Vagina (tissue), 2 donors: ENCODE measurements around the gene ZNF189. TPM values are rescaled to one million over a fixed set of nuclear protein-coding genes. Genes with fewer than 3 reads are reported as not detected.
A peak's percentile ranks its signal among the peaks of the same experiment; 100 is the strongest.

Experiments used
- DNase-seq, 2 donors: peaks; one replicate each; pipeline ENCODE4 v3.0.0-alpha.2; 2017; ENCODE audit errors: extremely low spot score in 2 of 2
- H3K27ac ChIP-seq: fragments of 200-600 bp; sonication (generic); one replicate; pipeline ENCODE4 v1.5.1; 2019
- H3K27me3 ChIP-seq: fragments of 200-600 bp; sonication (generic); one replicate; pipeline ENCODE4 v1.5.1; 2019
- H3K36me3 ChIP-seq, 2 donors: fragments of 200-600 bp; sonication (generic); one replicate each; pipeline ENCODE4 v1.5.1; 2017 to 2019
- H3K4me1 ChIP-seq: fragments of 200-600 bp; sonication (generic); one replicate; pipeline ENCODE4 v1.5.1; 2019
- H3K4me3 ChIP-seq, 2 donors: fragments of 200-600 bp; sonication (generic); 1 replicate in 1 of 2; 2 replicates in 1 of 2; pipeline ENCODE4 v1.5.1; 2016 to 2019
- H3K9me3 ChIP-seq: fragments of 200-600 bp; sonication (generic); one replicate; pipeline ENCODE4 v1.5.1; 2019
- POLR2A ChIP-seq, 2 donors: fragments of 450-650 bp; IDR thresholded peaks; one replicate each; pipeline ENCODE4 v1.6.1; 2017; ENCODE audit warnings: antibody characterized with exemption in 2 of 2, mild to moderate bottlenecking in 2 of 2, moderate library complexity in 2 of 2
- POLR2AphosphoS5 ChIP-seq, 2 donors: sonication (generic); formaldehyde crosslinking; IDR thresholded peaks; one replicate each; pipeline ENCODE4 v1.9.0; 2017; ENCODE audit warnings: antibody characterized with exemption in 2 of 2, mild to moderate bottlenecking in 2 of 2, low read depth in 1 of 2; ENCODE audit not compliant: insufficient read depth in 1 of 2
- intact Hi-C: fragments of 100-400 bp; cut with DNase I; formaldehyde crosslinking; loops from one replicate; pipeline ENCODE4 v1.15.1; 2023
- total RNA-seq: library from RNA; depleted of rRNA; stranded (reverse); fragments of >200 nt; gene quantifications from one replicate; pipeline ENCODE4 v1.2.3, GENCODE V29; 2016
- TF ChIP-seq, protein P1 (sequence below), 3 experiments: fragments of 450-650 bp in 2 of 3; fragments of 200-600 bp in 1 of 3; sonication (generic) in 1 of 3; IDR thresholded peaks; one replicate each; pipeline ENCODE4 v1.5.1; 2017 to 2019; ENCODE audit warnings: antibody characterized with exemption in 3 of 3, mild to moderate bottlenecking in 2 of 3, moderate library complexity in 2 of 3

ZNF189 gene
- total RNA-seq, 1 donor from 2014 or later, result 12.5 TPM

DNA sequence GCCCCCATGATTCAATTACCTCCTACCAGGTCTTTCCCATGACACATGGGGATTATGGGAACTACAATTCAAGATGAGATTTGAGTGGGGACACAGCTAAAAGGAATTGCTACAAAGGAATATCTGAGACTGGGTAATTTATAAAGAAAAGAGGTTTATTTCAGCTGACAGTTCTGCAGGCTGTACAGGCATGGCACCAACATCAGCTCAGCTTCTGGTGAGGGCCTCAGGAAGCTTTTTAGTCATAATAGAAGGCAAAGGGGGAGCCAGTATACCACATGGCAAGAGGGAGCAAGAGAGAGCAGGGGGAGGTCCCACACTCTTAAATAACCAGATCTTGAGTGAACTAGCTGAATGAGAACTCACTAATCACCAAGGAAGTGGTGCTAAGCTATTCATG, 48.1 kb downstream of the ZNF189 start:
- no peaks in the 10 kb centered on the region for H3K9me3 ChIP-seq
- TF ChIP-seq POLR2A (IDR thresholded peaks at IDR 0.05), result no peak
- TF ChIP-seq, protein P1, sequence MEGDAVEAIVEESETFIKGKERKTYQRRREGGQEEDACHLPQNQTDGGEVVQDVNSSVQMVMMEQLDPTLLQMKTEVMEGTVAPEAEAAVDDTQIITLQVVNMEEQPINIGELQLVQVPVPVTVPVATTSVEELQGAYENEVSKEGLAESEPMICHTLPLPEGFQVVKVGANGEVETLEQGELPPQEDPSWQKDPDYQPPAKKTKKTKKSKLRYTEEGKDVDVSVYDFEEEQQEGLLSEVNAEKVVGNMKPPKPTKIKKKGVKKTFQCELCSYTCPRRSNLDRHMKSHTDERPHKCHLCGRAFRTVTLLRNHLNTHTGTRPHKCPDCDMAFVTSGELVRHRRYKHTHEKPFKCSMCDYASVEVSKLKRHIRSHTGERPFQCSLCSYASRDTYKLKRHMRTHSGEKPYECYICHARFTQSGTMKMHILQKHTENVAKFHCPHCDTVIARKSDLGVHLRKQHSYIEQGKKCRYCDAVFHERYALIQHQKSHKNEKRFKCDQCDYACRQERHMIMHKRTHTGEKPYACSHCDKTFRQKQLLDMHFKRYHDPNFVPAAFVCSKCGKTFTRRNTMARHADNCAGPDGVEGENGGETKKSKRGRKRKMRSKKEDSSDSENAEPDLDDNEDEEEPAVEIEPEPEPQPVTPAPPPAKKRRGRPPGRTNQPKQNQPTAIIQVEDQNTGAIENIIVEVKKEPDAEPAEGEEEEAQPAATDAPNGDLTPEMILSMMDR (IDR thresholded peaks at IDR 0.05), result no peak
- TF ChIP-seq POLR2AphosphoS5 (IDR thresholded peaks at IDR 0.05; ENCODE audit: insufficient read depth in 1 of 2, low read depth in 1 of 2), result no peak
- intact Hi-C loops, result no loop called here

DNA sequence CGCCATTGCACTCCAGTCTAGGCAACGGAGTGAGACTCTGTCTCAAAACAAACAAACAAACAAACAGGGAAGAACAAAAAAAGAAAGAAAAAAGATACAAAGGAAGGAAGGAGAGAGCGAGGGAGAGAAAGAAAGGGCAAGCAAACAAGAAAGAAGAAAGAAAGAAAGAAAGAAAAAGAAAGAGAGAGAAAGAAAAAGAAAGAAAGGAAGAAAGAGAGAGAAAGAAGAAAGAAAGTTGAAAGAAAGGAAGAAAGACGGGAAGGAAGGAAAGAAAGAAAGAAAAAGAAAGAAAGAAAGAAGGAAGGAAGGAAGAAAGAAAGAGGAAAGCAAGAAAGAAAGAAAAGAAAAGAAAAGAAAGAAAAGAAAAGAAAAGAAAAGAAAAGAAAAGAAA, 50.0 kb downstream of the ZNF189 start:
- TF ChIP-seq POLR2A (IDR thresholded peaks at IDR 0.05), result no peak
- TF ChIP-seq, protein P1 (IDR thresholded peaks at IDR 0.05), result no peak
- no peak for TF ChIP-seq POLR2AphosphoS5 (IDR thresholded peaks at IDR 0.05; ENCODE audit: insufficient read depth in 1 of 2, low read depth in 1 of 2)
- no peaks in the 10 kb centered on the region for H3K4me1 ChIP-seq
- no peak for DNase-seq
- H3K9me3 ChIP-seq, result no peaks in the 10 kb centered on the region
- H3K36me3 ChIP-seq, result no peaks in the 10 kb centered on the region
- no peak overlapping the region for H3K27ac ChIP-seq
- no peaks in the 10 kb centered on the region for H3K27me3 ChIP-seq
- intact Hi-C loops, result no loop called here
- peak overlapping the region in 1 of 2 donors; percentile 45 for H3K4me3 ChIP-seq

More for the DNA sequence above, 48.1 kb downstream of the ZNF189 start:
- no peak overlapping the region for H3K4me3 ChIP-seq
- no peaks in the 10 kb centered on the region for H3K27me3 ChIP-seq
- H3K4me1 ChIP-seq, result no peaks in the 10 kb centered on the region
- no peak for DNase-seq
- H3K27ac ChIP-seq, result no peak overlapping the region
- H3K36me3 ChIP-seq, result no peaks in the 10 kb centered on the region

DNA sequence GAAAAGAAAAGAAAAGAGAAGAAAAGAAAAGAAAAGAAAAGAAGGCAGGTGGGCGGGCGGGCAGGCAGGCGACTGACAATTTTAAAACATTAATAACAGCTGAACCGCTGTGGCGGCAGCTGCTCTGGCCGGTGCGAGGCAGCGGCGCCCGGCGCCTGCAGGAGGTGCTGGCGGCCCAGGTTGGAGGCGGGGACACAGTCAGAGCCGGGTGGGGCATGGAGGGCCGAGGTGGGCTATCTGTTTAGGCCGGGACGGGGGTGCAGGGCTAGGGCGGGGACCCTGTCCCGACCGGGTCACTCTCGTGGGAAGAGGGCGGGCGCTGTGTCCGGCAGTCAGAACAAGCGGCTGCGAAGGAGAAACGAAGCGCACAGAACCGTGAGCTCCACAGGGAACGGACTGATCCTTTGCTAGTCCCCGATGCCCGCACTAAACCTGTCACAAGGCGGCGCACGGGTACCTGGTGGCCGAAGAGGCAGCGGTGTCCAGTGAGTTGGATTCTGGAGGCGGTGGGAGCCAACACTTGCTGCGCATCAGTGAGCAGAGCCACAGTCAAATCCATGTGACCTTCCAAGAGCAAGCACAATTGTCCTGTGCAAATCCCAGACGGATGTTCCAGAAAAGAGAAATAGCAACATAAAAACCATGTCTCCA, 50.5 kb downstream of the ZNF189 start:
- Histone ChIP-seq H3K27ac (no peak overlapping the region), H3K4me3 (peak overlapping the region; percentile 45 to 54), H3K27me3 (no peaks in the 10 kb centered on the region), H3K4me1 (no peaks in the 10 kb centered on the region), H3K9me3 (no peaks in the 10 kb centered on the region), H3K36me3 (no peaks in the 10 kb centered on the region)
- DNase-seq, result no peak
- TF ChIP-seq POLR2AphosphoS5 (IDR thresholded peaks at IDR 0.05; ENCODE audit: insufficient read depth in 1 of 2, low read depth in 1 of 2), result no peak
- TF ChIP-seq, protein P1 (IDR thresholded peaks at IDR 0.05), result peak in 1 of 3 experiments; percentile 59
- no peak for TF ChIP-seq POLR2A (IDR thresholded peaks at IDR 0.05)
- intact Hi-C loops, result no loop called here

DNA sequence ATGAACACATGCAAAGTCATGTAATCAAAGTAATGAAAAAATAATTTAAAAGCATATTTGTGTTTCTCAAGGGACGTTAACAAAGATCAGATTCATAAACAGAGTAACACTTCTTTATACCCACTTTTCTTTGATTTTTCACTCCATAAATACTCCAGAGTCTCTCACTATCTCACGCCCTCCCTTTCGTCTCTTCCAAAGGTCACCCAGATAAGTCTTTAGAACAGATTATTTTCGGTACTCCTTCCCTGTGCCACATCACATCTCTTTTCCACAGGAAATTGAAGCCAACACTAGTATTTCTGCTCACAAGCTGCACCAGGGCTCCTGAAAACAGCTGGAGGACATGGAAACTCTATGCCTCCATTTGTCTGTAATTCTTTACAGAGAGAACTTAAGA, 52.3 kb downstream of the ZNF189 start:
- no peak overlapping the region for H3K27ac ChIP-seq
- intact Hi-C loops, result no loop called here
- DNase-seq, result no peak
- TF ChIP-seq POLR2A (IDR thresholded peaks at IDR 0.05), result no peak
- TF ChIP-seq POLR2AphosphoS5 (IDR thresholded peaks at IDR 0.05; ENCODE audit: insufficient read depth in 1 of 2, low read depth in 1 of 2), result no peak
- TF ChIP-seq, protein P1 (IDR thresholded peaks at IDR 0.05), result no peak
- no peaks in the 10 kb centered on the region for H3K36me3 ChIP-seq
- no peaks in the 10 kb centered on the region for H3K9me3 ChIP-seq
- no peak overlapping the region for H3K4me3 ChIP-seq
- no peaks in the 10 kb centered on the region for H3K27me3 ChIP-seq
- no peaks in the 10 kb centered on the region for H3K4me1 ChIP-seq

DNA sequence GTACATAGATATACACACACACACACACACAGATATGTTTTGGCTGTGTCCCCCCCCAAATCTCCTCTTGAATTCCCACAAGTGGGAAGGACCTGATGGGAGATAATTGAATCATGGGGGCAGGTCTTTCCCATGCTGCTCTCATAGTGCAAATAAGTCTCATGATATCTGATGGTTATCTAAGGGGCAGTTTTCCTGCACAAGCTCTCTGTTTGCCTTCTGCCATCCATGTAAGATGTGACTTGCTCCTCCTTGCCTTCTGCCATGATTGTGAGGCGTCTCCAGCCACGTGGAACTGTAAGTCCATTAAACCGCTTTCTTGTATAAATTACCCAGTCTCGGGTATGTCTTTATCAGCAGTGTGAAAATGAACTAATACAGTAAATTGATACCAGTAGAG, 52.8 kb downstream of the ZNF189 start:
- Histone ChIP-seq H3K36me3 (no peaks in the 10 kb centered on the region), H3K4me1 (no peaks in the 10 kb centered on the region), H3K27ac (no peak overlapping the region), H3K4me3 (no peak overlapping the region), H3K9me3 (no peaks in the 10 kb centered on the region), H3K27me3 (no peaks in the 10 kb centered on the region)
- TF ChIP-seq POLR2A (IDR thresholded peaks at IDR 0.05) (no peak), POLR2AphosphoS5 (IDR thresholded peaks at IDR 0.05; ENCODE audit: insufficient read depth in 1 of 2, low read depth in 1 of 2) (no peak)
- TF ChIP-seq, protein P1 (IDR thresholded peaks at IDR 0.05), result no peak
- no peak for DNase-seq
- intact Hi-C loops, result no loop called here
